Measurements from ENCODE around the gene CTIF.

DNA sequence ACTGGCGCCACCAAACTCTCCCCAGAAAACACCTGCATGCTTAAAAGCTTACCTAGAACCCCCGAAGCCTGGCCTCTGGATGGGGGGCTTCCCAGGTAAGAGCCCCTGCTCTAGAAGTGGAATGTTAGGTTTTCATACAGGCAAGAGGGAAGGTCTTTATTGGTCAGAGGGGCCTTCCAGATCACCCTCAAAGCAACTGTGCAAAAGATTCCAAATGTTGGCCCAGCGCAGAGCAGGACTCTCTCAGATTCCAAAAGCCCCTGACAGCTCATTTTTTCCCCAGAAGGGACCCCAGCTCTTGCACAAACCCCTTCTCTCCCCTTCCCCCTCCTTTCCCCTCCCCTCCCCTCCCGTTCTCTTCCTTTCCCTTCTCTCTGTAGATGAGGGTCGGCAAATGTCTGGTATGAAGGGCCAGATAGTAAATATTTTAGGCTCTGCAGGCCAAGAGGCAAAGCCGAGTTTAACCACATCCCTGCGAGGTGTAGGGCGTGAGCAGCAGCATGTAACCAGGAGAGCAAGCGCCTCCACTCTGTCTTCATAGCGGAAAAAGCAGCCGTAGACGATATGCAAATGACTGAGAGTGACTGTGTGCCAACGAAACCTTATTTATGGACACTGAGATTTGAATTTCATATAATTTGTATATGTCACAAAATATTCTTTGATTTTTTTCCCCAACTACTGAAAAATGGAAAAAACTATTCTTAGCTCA is 295.0 kb downstream of the CTIF start:
- no peak for TF ChIP-seq CTCF (IDR thresholded peaks at IDR 0.05)
- TF ChIP-seq POLR2A (IDR thresholded peaks at IDR 0.05): no peak
